Astrocyte (in vitro differentiated cells and primary cell): ENCODE data around the gene ARHGAP26.

Source experiments
- CTCF ChIP-seq: IDR thresholded peaks from 2 replicates; pipeline ENCODE4 v1.5.1; 2011; ENCODE audit warnings: low read depth, mild to moderate bottlenecking, inconsistent platforms, low read length, moderate library complexity; ENCODE audit not compliant: insufficient read depth
- EZH2 ChIP-seq: IDR thresholded peaks from 2 replicates; pipeline ENCODE4 v1.6.1; 2012; ENCODE audit warnings: mild to moderate bottlenecking, low read length, inconsistent platforms; ENCODE audit not compliant: insufficient read depth

- TF ChIP-seq CTCF, result no peak
- no peak for TF ChIP-seq EZH2
Observed at GRCh38 chr5:142777099-142777498, 6.9 kb downstream of the ARHGAP26 start.
